NCI-H345 treated with DMSO at 0.1 percent for 48 hours (cell line): ENCODE results near the gene NOC2L.
A peak's percentile ranks its signal among the peaks of the same experiment; 100 is the strongest.

ENCODE experiments used
- DNase-seq: peaks from one replicate; lab custom pipeline; 2025; ENCODE audit not compliant: unreplicated experiment; lab: John Stamatoyannopoulos, UW

The NOC2L gene

DNA sequence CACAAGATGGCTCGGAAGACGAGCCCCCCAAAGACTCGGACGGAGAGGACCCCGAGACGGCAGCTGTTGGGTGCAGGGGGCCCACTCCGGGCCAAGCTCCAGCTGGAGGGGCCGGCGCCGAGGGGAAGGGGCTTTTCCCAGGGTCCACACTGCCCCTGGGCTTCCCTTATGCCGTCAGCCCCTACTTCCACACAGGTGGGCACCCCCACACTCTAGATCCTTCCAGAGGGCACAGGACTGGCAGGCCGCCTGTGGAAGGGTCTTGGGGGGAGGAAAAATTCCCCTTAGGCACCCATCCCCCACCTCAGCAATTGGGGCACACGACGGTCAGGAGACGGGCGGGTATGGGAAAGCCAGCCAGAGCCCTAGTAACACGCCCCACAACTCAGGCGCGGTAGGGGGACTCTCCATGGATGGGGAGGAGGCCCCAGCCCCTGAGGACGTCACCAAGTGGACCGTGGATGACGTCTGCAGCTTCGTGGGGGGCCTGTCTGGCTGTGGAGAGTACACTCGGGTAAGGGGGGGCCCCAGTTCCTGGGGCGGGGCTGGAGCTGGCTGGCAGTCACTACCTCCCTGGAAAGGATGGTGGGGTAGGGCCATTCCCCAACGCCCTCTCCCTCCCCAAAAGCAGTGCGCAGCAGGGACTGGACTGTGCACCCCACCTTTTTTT, 16.1 kb downstream of the NOC2L start:
- no peak for DNase-seq

DNA sequence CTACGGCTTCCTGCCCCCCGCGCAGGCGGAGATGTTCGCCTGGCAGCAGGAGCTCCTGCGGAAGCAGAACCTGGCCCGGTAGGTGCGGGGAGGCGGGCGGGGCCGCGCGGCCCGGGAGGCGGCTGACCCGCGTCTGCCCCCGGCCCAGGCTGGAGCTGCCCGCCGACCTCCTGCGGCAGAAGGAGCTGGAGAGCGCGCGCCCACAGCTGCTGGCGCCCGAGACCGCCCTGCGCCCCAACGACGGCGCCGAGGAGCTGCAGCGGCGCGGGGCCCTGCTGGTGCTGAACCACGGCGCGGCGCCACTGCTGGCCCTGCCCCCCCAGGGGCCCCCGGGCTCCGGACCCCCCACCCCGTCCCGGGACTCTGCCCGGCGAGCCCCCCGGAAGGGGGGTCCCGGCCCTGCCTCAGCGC, 16.6 kb downstream of the NOC2L start:
- no peak for DNase-seq

DNA sequence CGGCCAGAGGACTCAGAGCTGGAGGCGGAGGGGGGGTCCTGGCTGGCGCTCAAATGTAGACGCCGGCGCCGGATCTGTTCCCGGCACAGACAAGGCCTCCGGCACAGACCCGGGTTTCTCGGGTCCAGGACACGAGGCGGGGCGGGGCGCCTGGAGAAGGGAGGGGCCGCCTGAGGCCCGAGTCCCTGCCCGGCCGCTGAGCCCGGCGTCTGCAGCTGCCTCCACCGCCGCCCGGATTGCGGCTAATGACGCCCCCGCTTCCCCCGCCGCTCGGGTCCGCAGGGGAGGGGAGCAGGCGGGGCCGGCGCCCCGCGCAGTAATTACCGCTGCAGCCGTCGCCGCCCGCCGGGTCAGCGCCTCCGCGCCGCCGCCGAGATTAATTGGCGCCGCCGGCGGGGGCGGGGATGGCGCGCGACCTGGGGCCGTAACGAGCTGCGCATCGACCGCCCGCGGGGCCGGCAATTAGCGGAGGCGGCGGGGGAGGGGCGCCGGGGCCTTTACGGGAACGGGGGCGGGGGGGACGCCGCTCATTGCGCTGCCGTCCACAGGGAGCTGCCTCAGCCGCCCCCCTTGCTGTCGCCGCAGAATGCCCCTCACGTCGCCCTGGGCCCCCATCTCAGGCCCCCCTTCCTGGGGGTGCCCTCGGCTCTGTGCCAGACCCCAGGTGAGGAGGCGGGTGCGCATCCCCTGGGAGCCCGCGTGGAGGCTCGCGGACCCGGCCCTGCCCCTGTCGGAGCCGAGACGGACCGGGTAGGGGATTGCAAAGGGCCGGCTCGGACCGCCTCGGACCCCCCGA, 17.3 kb downstream of the NOC2L start:
- DNase-seq: no peak

DNA sequence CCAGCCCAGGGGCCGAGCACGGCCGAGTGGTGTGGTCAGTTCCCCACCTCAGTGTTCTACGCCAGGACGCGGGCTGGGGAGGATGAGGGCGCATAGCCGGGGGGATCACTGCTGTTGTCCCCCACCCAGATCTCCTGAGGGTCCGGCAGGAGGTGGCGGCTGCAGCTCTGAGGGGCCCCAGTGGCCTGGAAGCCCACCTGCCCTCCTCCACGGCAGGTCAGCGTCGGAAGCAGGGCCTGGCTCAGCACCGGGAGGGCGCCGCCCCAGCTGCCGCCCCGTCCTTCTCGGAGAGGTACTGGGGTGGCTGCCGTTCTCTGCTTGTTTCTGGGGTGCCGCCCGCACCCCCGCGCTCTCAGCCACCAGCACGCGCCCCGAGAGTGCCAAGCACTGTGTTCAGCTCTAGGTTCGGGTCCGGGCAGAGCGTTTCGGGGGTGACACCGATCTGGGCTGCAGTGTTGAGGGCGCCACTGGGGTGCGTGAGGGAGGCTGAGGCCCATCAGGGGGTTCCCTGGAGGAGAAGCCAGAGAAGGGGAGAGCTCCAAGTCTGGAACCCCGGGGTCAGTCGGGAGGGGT, 18.0 kb downstream of the NOC2L start:
- DNase-seq: no peak

DNA sequence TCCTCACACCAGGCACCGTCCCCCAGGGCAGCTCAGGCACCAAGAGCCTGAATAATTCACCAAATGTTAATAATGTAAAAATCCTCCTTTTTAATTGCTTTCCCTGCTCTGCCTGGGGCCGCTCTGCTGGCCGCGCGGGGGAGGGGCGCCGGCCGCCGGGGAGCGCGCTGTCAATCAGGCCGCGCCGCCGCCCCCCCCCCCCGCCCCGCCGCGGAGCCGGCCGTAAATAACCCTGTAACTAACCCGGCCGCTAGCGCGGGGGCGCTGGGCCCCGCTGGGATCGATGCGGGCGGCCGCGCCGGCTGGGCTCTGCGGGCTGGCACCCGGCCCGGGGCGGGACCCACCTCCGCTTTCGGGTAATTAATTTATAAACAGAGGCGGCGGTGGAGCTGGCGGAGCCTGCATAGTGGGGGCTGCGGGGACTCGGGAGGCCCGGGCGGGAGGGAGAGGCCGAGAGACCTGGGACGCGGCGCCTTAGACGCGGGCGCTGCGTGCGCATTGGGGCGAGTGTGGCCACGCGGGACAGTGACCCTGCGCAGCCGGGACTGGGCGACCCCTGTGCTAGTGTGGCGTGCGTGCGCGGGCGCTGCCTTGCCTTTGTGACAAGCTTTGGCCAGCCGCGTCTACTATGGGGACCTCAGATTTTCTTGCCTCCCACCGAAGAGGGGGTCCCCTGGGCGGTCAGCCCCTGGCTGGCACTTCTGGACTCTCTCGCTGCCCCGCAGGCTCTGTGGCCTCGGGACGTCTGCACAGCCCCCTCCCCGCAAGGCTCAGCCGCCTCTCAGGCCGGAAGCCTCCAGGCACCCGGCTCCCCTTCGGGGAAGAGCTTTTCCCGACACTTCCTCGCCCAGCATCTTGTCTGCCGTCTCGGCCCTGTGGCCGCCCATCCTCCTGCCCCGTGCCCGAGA, 18.7 kb downstream of the NOC2L start:
- DNase-seq: no peak

DNA sequence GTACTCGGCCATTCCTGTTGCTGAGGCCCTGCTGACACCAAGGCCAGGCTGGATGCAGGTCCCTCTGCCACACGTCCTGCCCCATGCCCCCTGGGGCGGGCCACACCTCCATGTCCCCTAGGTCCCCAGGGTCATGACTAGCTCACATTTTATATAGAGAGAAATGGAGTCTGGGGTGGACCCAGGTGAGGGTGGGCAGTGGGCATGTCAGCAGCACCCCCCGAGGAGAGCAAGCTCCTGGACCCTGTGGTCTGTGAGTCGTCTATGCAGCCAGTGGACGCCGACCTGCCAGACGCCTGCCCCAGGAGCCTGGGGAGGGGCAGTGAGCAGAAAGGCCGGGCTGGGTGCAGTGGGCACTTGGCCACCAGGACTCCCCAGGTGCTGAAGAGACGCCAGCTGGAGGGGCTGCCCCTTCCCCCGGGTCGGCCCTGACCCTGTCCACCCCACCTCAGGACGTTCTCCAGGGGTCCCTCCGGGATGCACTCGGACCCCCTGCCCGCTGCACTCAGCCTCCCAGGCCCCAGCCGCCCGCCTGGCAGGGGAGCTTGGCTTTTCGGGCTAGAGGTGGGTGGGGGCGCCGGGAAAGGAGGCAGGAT, 19.4 kb downstream of the NOC2L start:
- DNase-seq: no peak

DNA sequence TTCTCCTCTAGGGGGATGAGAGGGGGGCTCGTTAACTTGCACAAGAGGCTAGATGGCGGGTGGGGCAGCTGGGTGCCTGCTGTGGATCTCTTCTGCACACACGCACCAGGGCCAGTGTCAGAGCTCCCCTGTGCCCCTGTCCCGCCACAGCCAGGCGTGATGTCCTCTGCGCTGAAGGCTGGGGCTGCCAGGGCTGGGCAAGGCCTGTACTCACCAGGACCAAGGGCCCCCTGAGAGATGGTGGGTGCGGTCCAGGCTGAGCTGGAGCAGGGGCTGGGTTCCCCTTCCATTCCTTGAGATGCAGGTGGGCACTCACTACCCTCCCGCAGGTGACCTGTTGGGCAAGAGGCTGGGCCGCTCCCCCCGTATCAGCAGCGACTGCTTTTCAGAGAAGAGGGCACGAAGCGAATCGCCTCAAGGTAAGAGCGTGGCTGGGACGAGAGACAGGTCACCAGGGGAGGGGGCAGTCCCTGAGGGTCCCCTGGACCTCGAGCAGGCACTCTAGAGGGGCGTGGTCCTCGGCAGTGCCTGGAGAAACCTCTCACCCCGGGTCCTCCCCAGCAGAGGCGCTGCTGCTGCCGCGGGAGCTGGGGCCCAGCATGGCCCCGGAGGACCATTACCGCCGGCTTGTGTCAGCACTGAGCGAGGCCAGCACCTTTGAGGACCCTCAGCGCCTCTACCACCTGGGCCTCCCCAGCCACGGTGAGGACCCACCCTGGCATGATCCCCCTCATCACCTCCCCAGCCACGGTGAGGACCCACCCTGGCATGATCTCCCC, 20.2 kb downstream of the NOC2L start:
- no peak for DNase-seq

DNA sequence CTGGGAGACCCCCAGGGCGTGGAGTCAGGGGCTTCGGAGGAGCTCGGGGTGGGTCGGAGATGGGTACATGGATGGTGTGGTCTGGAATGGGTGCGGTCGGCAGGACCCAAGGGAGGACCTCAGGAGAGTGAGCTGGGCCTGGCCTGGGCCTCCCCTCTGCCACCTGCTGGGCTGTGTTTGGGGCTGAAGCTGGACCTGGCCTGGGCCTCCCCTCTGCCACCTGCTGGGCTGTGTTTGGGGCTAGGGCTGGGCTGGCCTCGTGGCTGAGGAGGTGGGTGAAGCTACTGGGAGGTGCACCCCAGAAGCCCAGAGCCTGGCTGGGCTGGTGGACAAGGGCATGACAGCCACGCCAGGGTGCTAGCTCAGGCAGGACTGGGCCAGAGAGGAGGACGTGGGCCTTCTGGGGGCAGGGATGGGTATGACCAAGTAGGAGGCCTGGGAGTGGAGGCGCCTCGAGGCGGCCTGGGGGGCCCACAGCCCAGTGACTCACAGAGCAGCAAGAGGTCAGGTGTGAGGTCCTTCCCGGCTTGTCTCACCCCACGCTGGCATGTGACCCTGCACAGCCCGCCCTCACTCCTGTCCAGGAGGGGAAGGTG, 20.9 kb downstream of the NOC2L start:
- no peak for DNase-seq

DNA sequence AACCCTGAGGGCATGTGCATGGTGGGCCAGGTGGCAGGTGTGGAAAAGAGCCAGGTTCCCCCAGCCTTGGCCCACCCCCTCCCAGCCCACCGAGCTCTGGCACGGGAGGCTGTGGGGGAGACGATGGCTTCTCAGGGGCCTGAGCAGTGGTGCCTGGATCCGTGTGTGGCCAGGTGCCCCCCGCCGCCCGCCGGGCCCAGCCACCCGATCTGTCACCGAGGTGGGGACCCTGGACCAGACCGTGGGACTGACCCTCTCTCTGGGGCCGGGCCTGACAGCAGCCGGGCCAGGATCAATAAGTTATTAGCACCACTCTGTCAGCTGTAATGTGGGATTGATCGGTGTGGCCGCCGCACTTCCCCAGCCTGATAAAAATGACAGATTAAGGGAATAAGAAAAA, 21.5 kb downstream of the NOC2L start:
- DNase-seq: no peak

DNA sequence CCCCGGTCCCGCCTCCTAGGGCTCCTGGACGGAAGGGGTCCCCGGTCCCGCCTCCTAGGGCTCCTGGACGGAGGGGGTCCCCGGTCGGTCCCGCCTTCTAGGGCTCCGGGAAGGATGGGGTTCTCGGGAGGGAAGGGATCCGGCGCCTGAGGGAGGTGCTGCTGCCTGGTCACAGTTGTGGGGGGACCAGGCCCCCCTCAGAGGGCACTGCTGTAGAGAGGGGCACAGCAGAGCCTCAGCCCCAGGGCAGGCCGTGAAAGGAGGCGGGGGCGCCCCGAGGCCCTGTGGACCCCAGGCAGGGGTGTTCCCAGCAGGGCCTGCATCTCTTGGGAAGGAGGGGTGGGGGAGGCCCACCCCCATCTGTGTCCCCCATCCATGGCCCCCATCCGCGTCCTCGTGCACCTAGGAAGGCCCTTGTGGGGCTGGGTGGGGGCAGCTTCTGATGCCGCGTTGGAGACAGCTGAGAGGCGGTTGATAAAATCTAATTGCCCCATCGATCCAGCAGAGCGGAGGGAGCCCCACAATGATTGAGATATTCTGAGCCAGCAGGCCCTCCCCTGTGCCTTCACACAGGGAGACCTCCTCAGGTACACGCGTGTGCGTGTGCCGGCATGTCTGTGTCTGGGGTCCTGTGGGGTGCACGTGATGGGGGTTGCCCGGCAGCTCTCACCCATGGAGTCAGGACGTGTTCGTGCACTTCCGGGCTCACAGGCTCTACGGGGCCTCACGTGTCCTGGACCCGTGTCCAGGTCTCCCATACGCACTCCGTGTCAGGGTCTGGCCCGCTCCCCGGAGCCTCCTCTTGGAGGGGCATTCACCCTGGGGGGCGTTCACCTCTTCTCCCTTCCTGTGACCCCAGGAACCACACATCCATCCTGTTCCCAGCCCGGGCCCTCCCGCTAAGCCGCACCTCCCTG, 22.4 kb downstream of the NOC2L start:
- no peak for DNase-seq

DNA sequence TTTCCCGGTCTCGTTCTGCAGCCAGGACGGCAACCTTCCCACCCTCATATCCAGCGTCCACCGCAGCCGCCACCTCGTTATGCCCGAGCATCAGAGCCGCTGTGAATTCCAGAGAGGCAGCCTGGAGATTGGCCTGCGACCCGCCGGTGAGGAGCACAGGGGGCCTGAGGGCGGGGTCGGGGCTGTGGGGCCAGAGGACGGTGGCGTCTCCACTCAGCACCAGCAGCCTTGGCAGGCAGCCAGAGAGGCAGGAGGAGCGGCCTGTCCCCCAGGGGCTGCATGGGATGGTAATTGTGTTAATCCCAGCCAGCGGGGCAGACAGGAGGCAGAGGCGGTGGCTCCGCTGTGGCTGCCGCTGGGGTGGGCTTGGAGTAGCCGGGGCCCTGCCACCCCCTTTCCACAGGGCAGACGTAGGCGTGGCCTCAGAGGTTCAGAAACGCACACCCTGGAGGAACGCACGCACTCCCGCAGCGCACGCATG, 23.3 kb downstream of the NOC2L start:
- peak; percentile 57 for DNase-seq

DNA sequence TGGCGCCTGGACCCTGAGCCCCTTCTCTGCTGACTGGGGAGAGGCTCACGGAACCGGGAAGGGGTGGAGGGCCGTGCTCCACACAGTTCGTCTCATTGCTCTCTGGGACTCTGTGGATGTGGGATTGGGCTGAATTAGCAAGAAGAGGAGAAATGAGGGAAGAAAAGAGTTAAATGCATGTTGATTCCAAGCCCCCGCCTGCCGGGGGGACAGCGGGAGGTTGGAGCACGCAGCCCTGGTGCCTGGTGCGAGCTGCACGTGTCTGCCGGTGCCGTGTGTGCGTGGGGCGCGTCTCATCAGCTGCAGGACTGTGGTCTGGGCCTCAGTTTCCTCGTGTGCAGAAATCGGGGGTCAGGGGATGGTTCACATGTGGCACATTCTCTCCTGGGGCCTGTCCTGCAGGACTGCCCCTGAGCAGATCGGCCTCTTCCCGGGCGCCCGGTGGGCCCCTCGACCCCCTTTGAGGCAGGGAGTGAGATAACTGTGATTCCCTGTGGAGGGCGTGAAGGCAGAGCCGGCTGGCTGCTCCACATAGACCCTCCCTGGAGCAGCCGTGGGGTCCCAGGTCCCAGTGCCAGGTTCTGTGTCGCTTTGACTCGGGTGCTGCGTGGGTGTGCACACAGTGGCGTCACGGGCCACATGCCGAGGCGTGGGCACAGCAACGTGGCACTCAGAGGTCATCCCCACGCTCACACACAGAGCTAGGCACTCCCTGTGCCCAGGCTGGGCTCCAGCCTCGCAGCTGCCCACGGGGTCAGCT, 23.9 kb downstream of the NOC2L start:
- DNase-seq: no peak

DNA sequence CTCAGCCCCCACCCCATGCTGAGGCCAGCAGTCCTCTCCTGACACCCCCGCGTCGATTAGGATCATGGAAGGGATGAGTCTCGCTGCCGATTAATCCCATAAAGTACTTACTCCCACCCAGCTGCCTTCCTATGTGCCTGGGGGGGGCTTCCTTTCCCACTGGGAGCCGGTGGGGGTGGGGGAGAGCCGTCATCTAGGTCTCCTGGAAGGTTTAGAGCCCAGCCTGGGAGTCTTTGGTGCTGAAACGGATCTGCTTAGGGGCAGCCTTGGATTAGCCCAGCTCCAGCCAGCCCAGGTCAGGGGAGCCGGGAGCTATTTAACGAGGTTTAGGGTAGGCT, 25.5 kb downstream of the NOC2L start:
- no peak for DNase-seq

DNA sequence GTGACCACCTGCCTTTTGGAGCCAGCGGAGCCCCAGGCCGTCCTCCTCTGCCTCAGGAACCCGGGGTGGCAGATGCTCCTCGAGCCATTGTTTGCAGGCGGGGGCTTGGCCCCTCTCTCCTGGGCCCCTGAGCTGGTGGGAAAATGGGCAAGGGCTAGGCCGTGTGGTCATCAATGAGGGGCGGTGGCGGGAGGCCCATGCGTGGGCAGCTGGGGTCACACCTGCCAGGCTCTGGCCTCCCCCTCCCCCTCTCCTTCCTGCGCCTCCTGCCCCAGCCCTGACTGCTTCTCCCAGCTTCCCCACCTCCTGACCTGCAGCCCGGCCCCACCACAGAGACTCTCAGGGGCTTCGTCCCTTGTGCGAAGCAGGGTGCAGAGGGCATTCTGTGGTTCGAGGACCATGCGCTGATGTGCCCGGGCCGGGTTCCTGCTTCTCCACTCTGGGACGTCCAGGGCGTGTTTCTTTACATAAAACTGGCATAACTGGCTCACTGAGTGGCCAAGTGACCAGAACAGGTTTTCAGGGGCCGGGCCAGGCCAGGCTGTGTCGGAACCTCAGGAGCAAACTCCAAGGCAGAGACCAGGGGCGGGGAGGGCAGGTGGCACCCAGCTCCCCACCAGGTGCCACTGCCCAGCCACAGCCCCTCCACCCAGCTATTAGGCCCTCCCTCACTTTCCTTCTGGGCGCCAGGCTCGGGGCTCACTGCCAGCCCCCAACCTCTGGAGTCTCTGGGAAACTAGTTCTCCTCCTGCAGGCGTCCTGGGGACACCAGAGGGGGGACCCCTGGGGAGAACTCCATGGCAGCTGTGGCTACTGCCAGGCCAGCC, 26.1 kb downstream of the NOC2L start:
- no peak for DNase-seq

DNA sequence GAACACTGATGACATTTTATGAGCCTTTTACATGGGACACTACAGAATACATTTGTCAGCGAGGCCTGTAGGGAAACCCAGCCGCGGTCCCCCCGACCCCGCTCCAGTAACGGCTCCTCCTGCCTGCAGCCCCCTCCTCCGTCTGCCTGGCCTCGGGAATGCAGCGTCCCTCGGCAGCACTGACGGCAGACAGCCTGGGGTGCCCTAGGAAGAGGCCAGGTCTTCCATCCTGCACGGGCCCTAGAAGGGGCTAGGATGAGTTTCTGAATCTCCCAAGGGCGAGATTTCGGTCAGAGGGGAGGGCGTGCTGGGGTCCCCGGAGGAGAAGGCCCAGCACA, 26.9 kb downstream of the NOC2L start:
- no peak for DNase-seq

DNA sequence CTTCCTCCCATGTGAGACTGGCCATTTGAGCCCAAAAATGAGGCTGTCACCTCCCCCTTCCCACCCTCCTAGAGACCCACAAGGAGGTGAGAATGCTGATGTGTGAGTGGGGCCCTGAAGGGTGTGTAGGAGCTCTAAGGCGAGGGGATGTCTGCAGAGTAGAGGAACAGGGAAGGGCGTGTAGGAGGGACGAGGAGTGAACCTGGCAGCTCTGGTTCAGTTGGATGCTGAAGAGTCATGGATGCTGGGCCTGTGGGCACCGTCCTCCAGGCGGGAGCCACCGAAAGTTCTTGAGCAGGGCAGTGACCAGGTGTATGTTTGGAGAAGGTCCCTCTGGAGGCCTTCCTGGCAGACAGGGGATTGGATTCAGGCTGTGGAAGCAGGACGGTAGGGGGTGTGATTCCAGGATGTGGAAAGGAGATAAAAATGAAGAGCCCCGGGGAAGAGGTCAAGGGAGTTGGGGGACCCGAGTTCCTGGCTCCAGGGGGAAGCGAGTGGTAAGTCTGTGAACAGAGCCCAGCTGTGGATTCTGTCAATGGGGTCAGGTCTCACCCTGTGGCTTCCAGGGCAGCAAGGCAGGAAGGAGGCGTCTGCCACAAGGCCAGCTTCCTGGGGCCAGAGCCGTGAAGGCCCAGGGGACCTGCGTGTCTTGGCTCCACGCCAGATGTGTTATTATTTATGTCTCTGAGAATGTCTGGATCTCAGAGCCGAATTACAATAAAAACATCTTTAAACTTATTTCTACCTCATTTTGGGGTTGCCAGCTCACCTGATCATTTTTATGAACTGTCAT, 27.5 kb downstream of the NOC2L start:
- DNase-seq: no peak
